Progenitor cell of endocrine pancreas (in vitro differentiated cells): Measurements from ENCODE around the gene ROR1. TPM values are rescaled to one million over a fixed set of nuclear protein-coding genes. Genes with fewer than 3 reads are reported as not detected.

ENCODE experiments used
- DNase-seq: peaks from one replicate; pipeline ENCODE4 v3.0.0; 2021; ENCODE audit warnings: low spot score; ENCODE audit not compliant: unreplicated experiment
- H3K27ac Mint-ChIP-seq: 2 replicates; pipeline ENCODE4 v1.8.0; 2021; ENCODE audit warnings: mild to moderate bottlenecking, moderate library complexity, mixed read lengths
- H3K27me3 Mint-ChIP-seq: 2 replicates; pipeline ENCODE4 v1.8.0; 2021; ENCODE audit warnings: mixed read lengths
- H3K36me3 Mint-ChIP-seq: 2 replicates; pipeline ENCODE4 v1.8.0; 2022; ENCODE audit warnings: mixed read lengths; ENCODE audit not compliant: insufficient read depth
- H3K4me1 Mint-ChIP-seq: 2 replicates; pipeline ENCODE4 v1.8.0; 2021; ENCODE audit warnings: low read depth, mixed read lengths
- H3K4me3 Mint-ChIP-seq: 2 replicates; pipeline ENCODE4 v1.8.0; 2021; ENCODE audit warnings: low read depth, mild to moderate bottlenecking, moderate library complexity, mixed read lengths
- H3K9me3 Mint-ChIP-seq: 2 replicates; pipeline ENCODE4 v1.8.0; 2021; ENCODE audit warnings: low read depth, mixed read lengths
- CTCF ChIP-seq: fragments of 200-600 bp; sonication (generic); IDR thresholded peaks from one replicate; pipeline ENCODE4 v1.5.0; 2021; ENCODE audit warnings: antibody characterized with exemption, mild to moderate bottlenecking; ENCODE audit not compliant: unreplicated experiment
- total RNA-seq: library from RNA; stranded (reverse); gene quantifications from 2 replicates; pipeline ENCODE4 v1.2.1, GENCODE V29; 2021

Gene ROR1
- total RNA-seq, 1 donor from 2014 or later, result 63.8 TPM

- H3K36me3 Mint-ChIP-seq, result no peaks in the 10 kb centered on the region
- H3K4me3 Mint-ChIP-seq, result no peak overlapping the region
- H3K4me1 Mint-ChIP-seq, result peaks cover 59% of the 10 kb centered on the region
- no peak for DNase-seq
- TF ChIP-seq CTCF, result no peak
- H3K27ac Mint-ChIP-seq, result no peak overlapping the region
- H3K27me3 Mint-ChIP-seq, result no peaks in the 10 kb centered on the region
- no peaks in the 10 kb centered on the region for H3K9me3 Mint-ChIP-seq
Observed at GRCh38 chr1:63878932-63879331, 105.1 kb downstream of the ROR1 start.

- no peak for TF ChIP-seq CTCF
- H3K4me3 Mint-ChIP-seq, result no peak overlapping the region
- no peak for DNase-seq
- H3K27me3 Mint-ChIP-seq, result no peaks in the 10 kb centered on the region
- H3K4me1 Mint-ChIP-seq, result peaks cover 48% of the 10 kb centered on the region
- no peaks in the 10 kb centered on the region for H3K36me3 Mint-ChIP-seq
- no peaks in the 10 kb centered on the region for H3K9me3 Mint-ChIP-seq
- no peak overlapping the region for H3K27ac Mint-ChIP-seq
Observed at GRCh38 chr1:63880958-63881576, 107.2 kb downstream of the ROR1 start.

GRCh38 chr1:63882048-63882704 lies 108.4 kb downstream of the ROR1 start:
- Mint-ChIP-seq H3K27me3 (no peaks in the 10 kb centered on the region), H3K4me3 (no peak overlapping the region), H3K9me3 (no peaks in the 10 kb centered on the region), H3K27ac (no peak overlapping the region), H3K36me3 (no peaks in the 10 kb centered on the region), H3K4me1 (peaks cover 41% of the 10 kb centered on the region)
- no peak for DNase-seq
- TF ChIP-seq CTCF, result no peak

- no peaks in the 10 kb centered on the region for H3K36me3 Mint-ChIP-seq
- no peaks in the 10 kb centered on the region for H3K9me3 Mint-ChIP-seq
- TF ChIP-seq CTCF, result no peak
- H3K4me3 Mint-ChIP-seq, result no peak overlapping the region
- H3K4me1 Mint-ChIP-seq, result peaks cover 30% of the 10 kb centered on the region
- no peak for DNase-seq
- no peaks in the 10 kb centered on the region for H3K27me3 Mint-ChIP-seq
- peak overlapping the region; percentile 62 for H3K27ac Mint-ChIP-seq
Observed at GRCh38 chr1:63883494-63884235, 109.8 kb downstream of the ROR1 start.

- no peak for TF ChIP-seq CTCF
- no peak overlapping the region for H3K4me3 Mint-ChIP-seq
- no peak for DNase-seq
- peaks cover 30% of the 10 kb centered on the region for H3K4me1 Mint-ChIP-seq
- no peaks in the 10 kb centered on the region for H3K9me3 Mint-ChIP-seq
- no peaks in the 10 kb centered on the region for H3K36me3 Mint-ChIP-seq
- peak overlapping the region; percentile 62 for H3K27ac Mint-ChIP-seq
- H3K27me3 Mint-ChIP-seq, result no peaks in the 10 kb centered on the region
Observed at GRCh38 chr1:63884486-63884885, 110.7 kb downstream of the ROR1 start.
